H1 (cell line): ENCODE measurements around the gene CTNNA3. TPM values are rescaled to one million over a fixed set of nuclear protein-coding genes. Genes with fewer than 3 reads are reported as not detected.

Experiments
- CTCF ChIA-PET: fragments of 300-600 bp; sonication (Branson Sonifier 250); formaldehyde crosslinking; loops from one replicate; lab custom pipeline; 2021; ENCODE audit not compliant: partially characterized antibody; lab: Charles Lee
- POLR2A ChIA-PET: fragments of 300-600 bp; sonication (Branson Sonifier 250); formaldehyde crosslinking; loops from one replicate; lab custom pipeline; 2021; ENCODE audit warnings: inconsistent platforms; ENCODE audit not compliant: partially characterized antibody; lab: Charles Lee
- DNase-seq, 2 experiments: peaks; one replicate each; pipeline versions ENCODE4 v3.0.0 to v3.0.0-alpha.2; 2010 to 2022; ENCODE audit warnings: low spot score in 2 of 2, low read depth in 1 of 2, mixed read lengths in 1 of 2
- FAIRE-seq: peaks from 2 replicates; lab custom pipeline; 2011; peaks lifted over from hg19 to GRCh38; lab: Jason Lieb, UNC
- H2AFZ ChIP-seq: 2 replicates; pipeline ENCODE4 v1.8.1; 2012; ENCODE audit warnings: low read length, inconsistent platforms
- H2AK5ac ChIP-seq: 2 replicates; pipeline ENCODE4 v1.6.1; 2013; ENCODE audit warnings: low read depth, low read length
- H2BK120ac ChIP-seq: replicated peaks from 2 replicates; pipeline ENCODE3; 2013; ENCODE audit warnings: low read depth, low read length, inconsistent platforms
- H2BK12ac ChIP-seq: 2 replicates; pipeline ENCODE4 v1.6.1; 2013; ENCODE audit warnings: low read depth, low read length
- H2BK15ac ChIP-seq: 2 replicates; pipeline ENCODE4 v1.6.1; 2013; ENCODE audit warnings: low read length
- H2BK20ac ChIP-seq: 2 replicates; pipeline ENCODE4 v1.6.1; 2013; ENCODE audit warnings: low read length
- H2BK5ac ChIP-seq: 2 replicates; pipeline ENCODE4 v1.6.1; 2013; ENCODE audit warnings: low read depth, low read length
- H3K14ac ChIP-seq: 2 replicates; pipeline ENCODE4 v1.6.1; 2013; ENCODE audit warnings: inconsistent platforms; ENCODE audit not compliant: insufficient read length
- H3K18ac ChIP-seq: 2 replicates; pipeline ENCODE4 v1.6.1; 2013; ENCODE audit warnings: low read length; ENCODE audit errors: extremely low read depth
- H3K23ac ChIP-seq: 2 replicates; pipeline ENCODE4 v1.6.1; 2013; ENCODE audit warnings: inconsistent platforms; ENCODE audit not compliant: insufficient read length
- H3K23me2 ChIP-seq: 2 replicates; pipeline ENCODE4 v1.6.1; 2013; ENCODE audit warnings: low read depth, low read length
- H3K27ac ChIP-seq: 2 replicates; pipeline ENCODE4 v1.6.1; 2011; ENCODE audit warnings: low read depth, low read length, inconsistent platforms
- H3K27me3 ChIP-seq, 4 experiments: replicated peaks in 1 of 4; 1 replicate in 1 of 4; 2 replicates in 3 of 4; pipeline versions ENCODE4 v1.6.1 to v1.8.1; 2011 to 2013; ENCODE audit warnings: low read length in 3 of 4, mild to moderate bottlenecking in 3 of 4, inconsistent platforms in 2 of 4, mixed read lengths in 2 of 4, moderate library complexity in 1 of 4; ENCODE audit not compliant: control insufficient read depth in 3 of 4, insufficient read depth in 3 of 4; ENCODE audit errors: extremely low read depth in 1 of 4
- H3K36me3 ChIP-seq, 4 experiments: 2 replicates each; pipeline versions ENCODE4 v1.6.1 to v1.8.1; 2011 to 2013; ENCODE audit warnings: mild to moderate bottlenecking in 4 of 4, low read length in 3 of 4, moderate library complexity in 2 of 4, control low read depth in 1 of 4, inconsistent platforms in 1 of 4; ENCODE audit not compliant: insufficient read depth in 4 of 4, control insufficient read depth in 2 of 4
- H3K4ac ChIP-seq: replicated peaks from 2 replicates; pipeline ENCODE3; 2013; ENCODE audit warnings: low read length, low read depth, mixed read lengths, inconsistent platforms; ENCODE audit not compliant: insufficient read length
- H3K4me1 ChIP-seq, 4 experiments: replicated peaks in 1 of 4; 1 replicate in 1 of 4; 2 replicates in 3 of 4; pipeline versions ENCODE4 v1.6.1 to v1.8.1; 2011 to 2013; ENCODE audit warnings: low read length in 3 of 4, inconsistent platforms in 2 of 4, mixed read lengths in 1 of 4; ENCODE audit not compliant: insufficient read depth in 4 of 4, control insufficient read depth in 3 of 4
- H3K4me2 ChIP-seq, 2 experiments: 2 replicates each; pipeline versions ENCODE4 v1.6.1 to v1.8.1; 2011 to 2013; ENCODE audit warnings: low read depth in 2 of 2, low read length in 2 of 2, control low read depth in 1 of 2, inconsistent platforms in 1 of 2, mild to moderate bottlenecking in 1 of 2; ENCODE audit not compliant: insufficient read depth in 1 of 2
- H3K4me3 ChIP-seq, 4 experiments: fragments of 200-600, 300-600 bp in 1 of 4; sonication (generic), shearing (Covaris generic), sonication (Bioruptor Twin) in 1 of 4; 2 replicates each; pipeline versions ENCODE4 v1.5.1 to v1.8.1; 2011 to 2016; ENCODE audit warnings: low read length in 4 of 4, low read depth in 3 of 4, control low read depth in 2 of 4, inconsistent platforms in 2 of 4, mild to moderate bottlenecking in 2 of 4, mixed read lengths in 1 of 4, moderate library complexity in 1 of 4; ENCODE audit not compliant: insufficient read depth in 2 of 4; ENCODE audit errors: extremely low read depth in 1 of 4
- H3K56ac ChIP-seq: replicated peaks from 2 replicates; pipeline ENCODE3; 2013; ENCODE audit warnings: low read depth, mild to moderate bottlenecking, mixed read lengths, low read length, inconsistent platforms; ENCODE audit not compliant: insufficient read length
- H3K79me1 ChIP-seq: 2 replicates; pipeline ENCODE4 v1.6.1; 2013; ENCODE audit warnings: low read depth, low read length, control low read depth
- H3K79me2 ChIP-seq, 2 experiments: 2 replicates each; pipeline versions ENCODE4 v1.6.1 to v1.8.1; 2012 to 2013; ENCODE audit warnings: low read length in 2 of 2, mild to moderate bottlenecking in 2 of 2, inconsistent platforms in 1 of 2; ENCODE audit not compliant: insufficient read depth in 2 of 2, control insufficient read depth in 1 of 2
- H3K9ac ChIP-seq, 4 experiments: replicated peaks in 1 of 4; 1 replicate in 1 of 4; 2 replicates in 3 of 4; pipeline versions ENCODE4 v1.6.1 to v1.8.1; 2011 to 2013; ENCODE audit warnings: low read depth in 3 of 4, low read length in 3 of 4, control low read depth in 2 of 4, mild to moderate bottlenecking in 2 of 4, moderate library complexity in 2 of 4, inconsistent platforms in 1 of 4; ENCODE audit errors: extremely low read depth in 1 of 4
- H3K9me3 ChIP-seq, 2 experiments: 2 replicates each; pipeline versions ENCODE4 v1.6.1 to v1.8.1; 2012 to 2013; ENCODE audit warnings: mild to moderate bottlenecking in 2 of 2, moderate library complexity in 2 of 2, control low read depth in 1 of 2, inconsistent platforms in 1 of 2, low read depth in 1 of 2, low read length in 1 of 2, mixed read lengths in 1 of 2; ENCODE audit not compliant: insufficient read depth in 2 of 2
- H4K20me1 ChIP-seq, 2 experiments: replicated peaks in 1 of 2; 2 replicates each; pipeline versions ENCODE3 to v1.8.1; 2011 to 2013; ENCODE audit warnings: inconsistent platforms in 2 of 2, low read length in 2 of 2, mild to moderate bottlenecking in 1 of 2; ENCODE audit not compliant: insufficient read depth in 2 of 2, control insufficient read depth in 1 of 2
- H4K5ac ChIP-seq: 2 replicates; pipeline ENCODE4 v1.6.1; 2013; ENCODE audit warnings: low read length, low read depth, mixed read lengths, inconsistent platforms; ENCODE audit not compliant: insufficient read length
- H4K8ac ChIP-seq: 2 replicates; pipeline ENCODE4 v1.8.0; 2013; ENCODE audit warnings: mild to moderate bottlenecking, moderate library complexity, low read length, inconsistent platforms; ENCODE audit not compliant: insufficient read depth; ENCODE audit errors: extremely low read depth
- H4K91ac ChIP-seq: replicated peaks from 2 replicates; pipeline ENCODE3; 2013; ENCODE audit warnings: low read length, mixed read lengths, inconsistent platforms; ENCODE audit not compliant: insufficient read length
- CTBP2 ChIP-seq: IDR thresholded peaks from 2 replicates; pipeline ENCODE4 v1.7.0; 2011; ENCODE audit warnings: borderline replicate concordance, mild to moderate bottlenecking, moderate library complexity, mixed read lengths, low read length; ENCODE audit not compliant: insufficient read depth, insufficient read length
- KDM4A ChIP-seq: IDR thresholded peaks from one replicate; pipeline ENCODE4 v1.7.1; 2012; ENCODE audit warnings: low read depth, mild to moderate bottlenecking, moderate library complexity, low read length, inconsistent platforms; ENCODE audit not compliant: severe bottlenecking
- PHF8 ChIP-seq: fragments of 200-600 bp; sonication (generic); conservative IDR thresholded peaks from 2 replicates; pipeline ENCODE4 v1.7.1; 2012; ENCODE audit warnings: low read depth, mild to moderate bottlenecking, inconsistent platforms, low read length, moderate library complexity
- POU5F1 ChIP-seq: IDR thresholded peaks from 2 replicates; pipeline ENCODE4 v1.6.1; 2011; ENCODE audit warnings: low read depth, mild to moderate bottlenecking, low read length, moderate library complexity
- SAP30 ChIP-seq: fragments of 300-600 bp; sonication (generic); IDR thresholded peaks from 2 replicates; pipeline ENCODE4 v1.7.1; 2012; ENCODE audit warnings: low read length, moderate library complexity, mild to moderate bottlenecking, inconsistent platforms; ENCODE audit not compliant: insufficient read depth, insufficient replicate concordance
- SIRT6 ChIP-seq: IDR thresholded peaks from one replicate; pipeline ENCODE4 v1.7.1; 2012; ENCODE audit warnings: low read length, inconsistent platforms
- WGBS, 2 experiments: shearing (Covaris generic) in 1 of 2; methylation state at CpG; one replicate each; pipeline versions ENCODE4 v1.1.6 to v1.1.7; 2013 to 2015; ENCODE audit warnings: low lambda C conversion rate in 2 of 2, mixed read lengths in 2 of 2, inconsistent platforms in 1 of 2, low coverage in 1 of 2, missing lambda C conversion rate in 1 of 2; ENCODE audit not compliant: insufficient replicate concordance in 2 of 2, insufficient coverage in 1 of 2, insufficient read length in 1 of 2; ENCODE audit errors: extremely low coverage in 1 of 2, missing lambda C conversion rate in 1 of 2; 5-methylcytosine and 5-hydroxymethylcytosine counted together
- polyA plus RNA-seq, 7 experiments: library from polyadenylated mRNA; depleted of rRNA in 3 of 7; stranded (reverse) in 5 of 7; unstranded in 2 of 7; fragments of >200 nt in 5 of 7; fragments of 200-250 nt in 2 of 7; gene quantifications; 1 replicate in 5 of 7; 2 replicates in 1 of 7; 4 replicates in 1 of 7; pipeline versions ENCODE4 v1.2.1 to v1.2.3, GENCODE V29; 2011 to 2013; ENCODE audit warnings: missing spikeins in 2 of 7, mixed read lengths in 2 of 7
- total RNA-seq: library from RNA; stranded (reverse); fragmentation: NEBNext Ultra II Directional; extraction: Animal tissue kit (Norgen Biotek cat#: 25700); gene quantifications from 2 replicates; pipeline ENCODE4 v1.2.1, GENCODE V29; 2021
- TF ChIP-seq, protein P1 (sequence below): IDR thresholded peaks from 2 replicates; pipeline ENCODE4 v1.6.1; 2011; ENCODE audit warnings: low read depth, mild to moderate bottlenecking, low read length; ENCODE audit not compliant: insufficient read depth

Gene CTNNA3
- total and polyA plus RNA-seq, 2 of the 8 experiments (the other 6 are each of a cell fraction or from before 2014, with no cell fraction given): 1.3 to 1.5 TPM

DNA sequence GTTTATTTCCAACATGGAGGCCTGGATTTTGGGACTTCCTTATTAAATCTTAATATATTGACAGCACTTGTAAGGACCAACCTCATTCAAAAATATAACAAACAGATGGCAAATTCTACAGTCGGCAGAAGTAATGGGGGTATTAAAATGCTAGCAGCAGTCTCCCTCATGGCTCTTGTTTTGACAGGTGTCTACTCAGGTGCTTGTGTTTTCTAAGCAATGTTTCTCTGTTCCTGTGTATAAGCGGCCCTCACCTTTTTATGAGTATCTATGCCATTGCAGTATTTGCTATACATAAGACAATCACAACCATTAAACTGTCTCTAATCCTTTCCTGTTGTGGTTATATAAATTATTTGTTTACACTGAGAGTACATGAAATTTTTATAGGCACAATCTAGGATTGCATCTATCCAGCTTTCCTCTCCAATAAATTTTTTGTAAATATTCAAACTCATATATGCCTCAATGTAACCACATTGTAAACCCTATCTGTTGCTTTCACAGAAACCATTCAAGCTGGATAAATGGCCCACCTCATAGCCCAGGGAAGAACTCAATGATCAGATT is 835.5 kb downstream of the CTNNA3 start:
- no peak overlapping the region for H3K14ac ChIP-seq
- H3K18ac ChIP-seq: no peak overlapping the region
- FAIRE-seq (no peak), DNase-seq (no peak)
- no peak for TF ChIP-seq POU5F1
- no peak for TF ChIP-seq KDM4A
- no peak for TF ChIP-seq PHF8
- TF ChIP-seq, protein P1, sequence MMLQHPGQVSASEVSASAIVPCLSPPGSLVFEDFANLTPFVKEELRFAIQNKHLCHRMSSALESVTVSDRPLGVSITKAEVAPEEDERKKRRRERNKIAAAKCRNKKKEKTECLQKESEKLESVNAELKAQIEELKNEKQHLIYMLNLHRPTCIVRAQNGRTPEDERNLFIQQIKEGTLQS: no peak
- no peak for TF ChIP-seq SIRT6
- TF ChIP-seq CTBP2: no peak
- TF ChIP-seq SAP30: no peak
- H2BK120ac ChIP-seq: no peak overlapping the region
- no peaks in the 10 kb centered on the region for H3K4me1 ChIP-seq
- H4K20me1 ChIP-seq: no peaks in the 10 kb centered on the region
- H3K23ac ChIP-seq: no peak overlapping the region
- 52% methylated on average over 2 of the region's 2 CpGs; no CpG with 5 or more reads in 1 of the 2 experiments for WGBS, 2 experiments
- no peaks in the 10 kb centered on the region for H3K79me1 ChIP-seq
- H3K27me3 ChIP-seq: no peaks in the 10 kb centered on the region
- no peak overlapping the region for H4K91ac ChIP-seq
- H3K27ac ChIP-seq: no peak overlapping the region
- POLR2A ChIA-PET: no interaction called here
- no peak overlapping the region for H2BK12ac ChIP-seq
- H3K23me2 ChIP-seq: no peaks in the 10 kb centered on the region
- H3K4me3 ChIP-seq: no peak overlapping the region
- no peaks in the 10 kb centered on the region for H3K79me2 ChIP-seq
- H3K4me2 ChIP-seq: no peak overlapping the region
- no peak overlapping the region for H2BK15ac ChIP-seq
- H4K5ac ChIP-seq: no peak overlapping the region
- H2BK5ac ChIP-seq: no peak overlapping the region
- no peak overlapping the region for H3K4ac ChIP-seq
- H3K36me3 ChIP-seq: no peaks in the 10 kb centered on the region
- H4K8ac ChIP-seq: no peak overlapping the region
- no peaks in the 10 kb centered on the region for H3K9me3 ChIP-seq
- no peak overlapping the region for H3K56ac ChIP-seq
- no peak overlapping the region for H2BK20ac ChIP-seq
- CTCF ChIA-PET: no interaction called here
- no peak overlapping the region for H2AK5ac ChIP-seq
- H2AFZ ChIP-seq: no peak overlapping the region
- no peak overlapping the region for H3K9ac ChIP-seq
